Astrocyte (in vitro differentiated cells and primary cell): ENCODE data around the gene ALDH3A1.

Source experiments
- EZH2 ChIP-seq: IDR thresholded peaks from 2 replicates; pipeline ENCODE4 v1.6.1; 2012; ENCODE audit warnings: mild to moderate bottlenecking, low read length, inconsistent platforms; ENCODE audit not compliant: insufficient read depth
- TF ChIP-seq, protein P1 (sequence below): IDR thresholded peaks from 2 replicates; pipeline ENCODE4 v1.5.1; 2011; ENCODE audit warnings: low read depth, mild to moderate bottlenecking, inconsistent platforms, low read length, moderate library complexity; ENCODE audit not compliant: insufficient read depth

DNA sequence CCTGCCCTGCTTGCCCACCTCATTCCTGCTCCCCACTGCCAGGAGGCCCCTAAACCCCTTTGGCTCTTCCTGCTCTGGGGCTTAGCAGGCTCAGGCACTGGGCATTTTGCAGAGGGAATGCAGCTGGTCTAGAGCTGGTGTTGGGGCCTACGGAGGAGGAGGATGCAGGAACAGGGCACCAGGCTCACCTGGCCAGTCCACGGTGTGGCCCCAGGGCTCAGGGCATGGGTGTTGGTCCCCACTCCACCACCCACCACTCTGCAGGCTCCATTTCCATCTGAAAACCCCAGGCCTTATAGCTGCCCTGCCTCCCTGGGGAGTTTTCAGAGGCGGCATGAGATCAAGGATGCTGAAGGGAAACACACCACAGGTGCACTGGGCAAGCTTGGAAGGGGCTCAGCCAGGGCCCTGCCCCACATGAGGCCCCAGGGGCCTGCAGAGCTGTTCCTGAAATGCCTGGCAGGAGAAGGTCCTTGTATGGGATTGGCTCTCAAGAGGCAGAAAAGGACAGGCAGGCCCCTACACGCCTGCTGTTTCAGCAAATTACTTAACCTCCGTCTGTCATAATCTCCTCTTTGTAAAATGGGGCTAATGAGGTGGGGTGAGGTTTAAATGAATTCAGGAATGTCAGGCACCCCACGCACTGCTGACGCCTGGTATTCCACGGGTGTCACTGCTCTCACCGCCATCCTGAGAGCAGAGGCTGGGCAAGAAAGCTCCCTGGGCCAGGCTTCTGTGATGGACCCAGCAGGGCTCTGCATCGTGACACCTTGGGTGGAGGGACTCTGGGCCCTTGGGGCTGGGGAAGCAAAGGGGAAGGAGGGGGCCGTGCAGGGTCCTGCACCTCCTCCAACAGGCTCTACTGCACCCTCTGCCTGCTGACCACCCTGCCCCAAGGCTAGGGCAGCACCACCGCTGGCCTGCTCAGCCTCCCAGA is 41.0 kb downstream of the ALDH3A1 start:
- TF ChIP-seq, protein P1, sequence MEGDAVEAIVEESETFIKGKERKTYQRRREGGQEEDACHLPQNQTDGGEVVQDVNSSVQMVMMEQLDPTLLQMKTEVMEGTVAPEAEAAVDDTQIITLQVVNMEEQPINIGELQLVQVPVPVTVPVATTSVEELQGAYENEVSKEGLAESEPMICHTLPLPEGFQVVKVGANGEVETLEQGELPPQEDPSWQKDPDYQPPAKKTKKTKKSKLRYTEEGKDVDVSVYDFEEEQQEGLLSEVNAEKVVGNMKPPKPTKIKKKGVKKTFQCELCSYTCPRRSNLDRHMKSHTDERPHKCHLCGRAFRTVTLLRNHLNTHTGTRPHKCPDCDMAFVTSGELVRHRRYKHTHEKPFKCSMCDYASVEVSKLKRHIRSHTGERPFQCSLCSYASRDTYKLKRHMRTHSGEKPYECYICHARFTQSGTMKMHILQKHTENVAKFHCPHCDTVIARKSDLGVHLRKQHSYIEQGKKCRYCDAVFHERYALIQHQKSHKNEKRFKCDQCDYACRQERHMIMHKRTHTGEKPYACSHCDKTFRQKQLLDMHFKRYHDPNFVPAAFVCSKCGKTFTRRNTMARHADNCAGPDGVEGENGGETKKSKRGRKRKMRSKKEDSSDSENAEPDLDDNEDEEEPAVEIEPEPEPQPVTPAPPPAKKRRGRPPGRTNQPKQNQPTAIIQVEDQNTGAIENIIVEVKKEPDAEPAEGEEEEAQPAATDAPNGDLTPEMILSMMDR, result no peak
- no peak for TF ChIP-seq EZH2
